Mucosa of stomach (tissue), 1 donor: ENCODE measurements around the gene PLXDC2.
A peak's percentile ranks its signal among the peaks of the same experiment; 100 is the strongest.

Experiments
- H3K27me3 ChIP-seq: one replicate; pipeline ENCODE4 v1.7.0; 2013; ENCODE audit warnings: mild to moderate bottlenecking, low read length; ENCODE audit not compliant: control insufficient read depth, insufficient read depth
- H3K36me3 ChIP-seq: one replicate; pipeline ENCODE4 v1.7.0; 2013; ENCODE audit warnings: low read length; ENCODE audit not compliant: control insufficient read depth, insufficient read depth
- H3K4me1 ChIP-seq: one replicate; pipeline ENCODE4 v1.7.0; 2013; ENCODE audit warnings: mild to moderate bottlenecking, low read length; ENCODE audit not compliant: control insufficient read depth, insufficient read depth
- H3K4me3 ChIP-seq: one replicate; pipeline ENCODE4 v1.7.0; 2013; ENCODE audit warnings: low read length
- H3K9ac ChIP-seq: one replicate; pipeline ENCODE4 v1.7.0; 2013; ENCODE audit warnings: mild to moderate bottlenecking, low read length, moderate library complexity
- H3K9me3 ChIP-seq: one replicate; pipeline ENCODE4 v1.7.0; 2013; ENCODE audit warnings: mild to moderate bottlenecking, low read length, moderate library complexity; ENCODE audit not compliant: control insufficient read depth
- donor health status: Pancreatic carcinoma.

Gene PLXDC2

GRCh38 chr10:19789607-19790006 lies 26.6 kb upstream of the PLXDC2 start:
- no peak overlapping the region for H3K9ac ChIP-seq
- no peak overlapping the region for H3K4me3 ChIP-seq
- H3K9me3 ChIP-seq = no peaks in the 10 kb centered on the region
- H3K27me3 ChIP-seq = no peaks in the 10 kb centered on the region
- H3K4me1 ChIP-seq = no peaks in the 10 kb centered on the region
- H3K36me3 ChIP-seq = no peaks in the 10 kb centered on the region

DNA sequence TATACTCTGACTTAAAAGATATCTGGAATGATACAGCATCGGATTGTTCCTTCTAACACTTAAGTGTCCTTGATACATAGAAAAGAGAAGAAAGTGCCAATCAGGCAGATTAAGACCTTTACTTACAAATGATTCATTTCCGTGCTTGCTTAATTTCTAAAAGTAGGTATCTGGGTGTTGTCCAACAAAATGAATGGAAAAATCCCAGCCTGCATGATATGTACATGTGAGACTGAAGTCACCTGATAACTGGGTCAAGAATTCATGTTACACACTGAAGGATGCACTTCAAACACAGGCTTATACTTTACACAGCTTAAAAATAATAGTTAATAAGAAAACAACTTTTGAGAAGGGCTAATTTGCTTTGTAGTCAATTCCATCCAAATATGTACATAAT lies 25.2 kb upstream of the PLXDC2 start:
- Histone ChIP-seq H3K27me3 (no peaks in the 10 kb centered on the region), H3K9me3 (no peaks in the 10 kb centered on the region), H3K36me3 (no peaks in the 10 kb centered on the region), H3K9ac (no peak overlapping the region), H3K4me3 (no peak overlapping the region), H3K4me1 (no peaks in the 10 kb centered on the region)

GRCh38 chr10:19795684-19796083 lies 20.5 kb upstream of the PLXDC2 start:
- no peak overlapping the region for H3K4me3 ChIP-seq
- H3K36me3 ChIP-seq = no peaks in the 10 kb centered on the region
- H3K27me3 ChIP-seq = no peaks in the 10 kb centered on the region
- H3K9me3 ChIP-seq = no peaks in the 10 kb centered on the region
- H3K4me1 ChIP-seq = no peaks in the 10 kb centered on the region
- H3K9ac ChIP-seq = no peak overlapping the region

- H3K4me3 ChIP-seq = no peak overlapping the region
- no peaks in the 10 kb centered on the region for H3K36me3 ChIP-seq
- H3K9me3 ChIP-seq = no peaks in the 10 kb centered on the region
- H3K9ac ChIP-seq = no peak overlapping the region
- no peaks in the 10 kb centered on the region for H3K27me3 ChIP-seq
- no peaks in the 10 kb centered on the region for H3K4me1 ChIP-seq
Measured at GRCh38 chr10:19800161-19800560, 16.1 kb upstream of the PLXDC2 start.

GRCh38 chr10:19801369-19801768 lies 14.9 kb upstream of the PLXDC2 start:
- Histone ChIP-seq H3K9me3 (no peaks in the 10 kb centered on the region), H3K9ac (no peak overlapping the region), H3K4me1 (no peaks in the 10 kb centered on the region), H3K4me3 (no peak overlapping the region), H3K27me3 (no peaks in the 10 kb centered on the region), H3K36me3 (no peaks in the 10 kb centered on the region)

- Histone ChIP-seq H3K4me1 (no peaks in the 10 kb centered on the region), H3K4me3 (no peak overlapping the region), H3K27me3 (no peaks in the 10 kb centered on the region), H3K9ac (no peak overlapping the region), H3K36me3 (no peaks in the 10 kb centered on the region), H3K9me3 (no peaks in the 10 kb centered on the region)
Measured at GRCh38 chr10:19803676-19804075, 12.6 kb upstream of the PLXDC2 start.

DNA sequence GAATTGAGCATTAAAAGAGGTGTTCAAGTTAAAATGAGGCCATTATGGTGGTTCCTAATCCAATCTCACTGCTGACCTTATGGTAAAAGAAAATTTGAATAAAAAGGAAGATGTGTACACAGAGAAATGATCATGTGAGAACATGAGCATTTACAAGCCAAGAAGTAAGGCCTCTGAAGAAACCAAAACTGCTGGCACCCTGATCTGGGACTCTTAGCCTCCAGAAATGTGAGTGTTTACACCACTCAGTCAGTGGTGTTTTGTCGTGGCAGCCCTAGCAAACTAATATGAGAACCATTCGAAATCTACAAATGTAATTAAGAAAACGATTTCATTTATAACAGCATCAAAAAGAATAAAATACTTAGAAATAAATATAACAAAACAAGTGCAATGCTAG lies 6.8 kb upstream of the PLXDC2 start:
- peaks cover 3% of the 10 kb centered on the region for H3K27me3 ChIP-seq
- no peak overlapping the region for H3K4me3 ChIP-seq
- no peaks in the 10 kb centered on the region for H3K9me3 ChIP-seq
- no peaks in the 10 kb centered on the region for H3K36me3 ChIP-seq
- H3K9ac ChIP-seq = no peak overlapping the region
- no peaks in the 10 kb centered on the region for H3K4me1 ChIP-seq

DNA sequence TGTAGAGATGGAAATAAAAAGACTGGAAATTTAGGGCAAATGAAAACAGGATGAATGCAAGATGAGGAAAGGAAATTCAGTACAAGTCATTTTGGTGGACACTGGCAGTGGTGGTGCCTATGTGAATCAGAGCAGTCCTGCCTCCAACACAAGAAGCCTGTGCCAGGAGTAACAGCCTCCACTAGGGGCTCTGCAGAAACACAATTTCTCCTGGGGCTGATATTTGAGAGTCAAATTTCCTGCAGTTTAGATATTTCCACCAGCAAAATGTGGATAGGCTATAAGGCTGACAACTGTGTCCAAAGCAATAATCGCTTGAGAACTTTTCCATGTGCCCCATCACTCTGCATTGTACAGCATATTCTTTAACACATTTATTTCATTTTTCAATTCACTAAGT lies 4.7 kb upstream of the PLXDC2 start:
- no peaks in the 10 kb centered on the region for H3K4me1 ChIP-seq
- no peak overlapping the region for H3K9ac ChIP-seq
- H3K36me3 ChIP-seq = no peaks in the 10 kb centered on the region
- H3K27me3 ChIP-seq = peaks cover 21% of the 10 kb centered on the region
- H3K4me3 ChIP-seq = no peak overlapping the region
- no peaks in the 10 kb centered on the region for H3K9me3 ChIP-seq

GRCh38 chr10:19812976-19813375 lies 3.3 kb upstream of the PLXDC2 start:
- no peaks in the 10 kb centered on the region for H3K9me3 ChIP-seq
- H3K4me1 ChIP-seq = no peaks in the 10 kb centered on the region
- no peak overlapping the region for H3K4me3 ChIP-seq
- H3K9ac ChIP-seq = no peak overlapping the region
- H3K36me3 ChIP-seq = no peaks in the 10 kb centered on the region
- peaks cover 36% of the 10 kb centered on the region for H3K27me3 ChIP-seq

DNA sequence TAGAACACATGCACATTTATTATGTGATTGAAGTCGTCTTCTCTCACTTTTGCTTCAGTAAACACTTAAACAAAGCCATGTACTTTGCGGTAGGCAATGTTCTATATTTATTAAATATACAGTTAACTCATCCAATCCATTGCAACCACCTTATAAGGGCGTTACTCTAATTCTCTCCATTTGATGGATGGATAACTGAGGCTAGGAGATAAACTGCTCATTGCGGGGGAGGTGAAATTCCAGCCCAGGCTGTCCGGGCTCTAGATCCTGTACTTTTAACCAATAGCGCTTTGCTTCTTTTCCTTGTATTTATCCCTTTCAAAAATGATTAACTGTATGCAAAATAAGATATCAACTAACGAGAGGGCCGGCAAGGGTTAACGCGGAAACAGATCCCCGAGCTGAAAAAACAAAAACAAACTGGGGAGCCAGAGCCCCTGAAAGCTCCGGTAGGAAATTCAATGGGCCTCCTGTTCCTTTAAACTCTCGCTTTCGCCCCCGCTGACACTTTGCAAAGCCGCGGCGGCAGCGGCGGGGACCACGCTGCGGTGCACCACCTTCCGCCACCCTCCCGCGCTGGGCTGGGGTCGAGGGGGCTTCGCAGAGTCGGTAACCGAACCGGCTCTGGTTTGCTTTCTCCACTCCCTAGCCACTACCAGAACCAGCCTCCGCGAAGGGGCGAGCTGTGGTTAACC lies 1.0 kb upstream of the PLXDC2 start:
- Histone ChIP-seq H3K4me1 (no peaks in the 10 kb centered on the region), H3K27me3 (peaks cover 42% of the 10 kb centered on the region), H3K9ac (peak overlapping the region; percentile 72), H3K9me3 (no peaks in the 10 kb centered on the region), H3K4me3 (peak overlapping the region; percentile 31), H3K36me3 (no peaks in the 10 kb centered on the region)

- no peaks in the 10 kb centered on the region for H3K9me3 ChIP-seq
- peak overlapping the region; percentile 72 for H3K9ac ChIP-seq
- H3K4me3 ChIP-seq = peak overlapping the region; percentile 31
- H3K27me3 ChIP-seq = peaks cover 42% of the 10 kb centered on the region
- H3K36me3 ChIP-seq = no peaks in the 10 kb centered on the region
- no peaks in the 10 kb centered on the region for H3K4me1 ChIP-seq
Measured at GRCh38 chr10:19815731-19816410, 361 bp upstream of the PLXDC2 start.

DNA sequence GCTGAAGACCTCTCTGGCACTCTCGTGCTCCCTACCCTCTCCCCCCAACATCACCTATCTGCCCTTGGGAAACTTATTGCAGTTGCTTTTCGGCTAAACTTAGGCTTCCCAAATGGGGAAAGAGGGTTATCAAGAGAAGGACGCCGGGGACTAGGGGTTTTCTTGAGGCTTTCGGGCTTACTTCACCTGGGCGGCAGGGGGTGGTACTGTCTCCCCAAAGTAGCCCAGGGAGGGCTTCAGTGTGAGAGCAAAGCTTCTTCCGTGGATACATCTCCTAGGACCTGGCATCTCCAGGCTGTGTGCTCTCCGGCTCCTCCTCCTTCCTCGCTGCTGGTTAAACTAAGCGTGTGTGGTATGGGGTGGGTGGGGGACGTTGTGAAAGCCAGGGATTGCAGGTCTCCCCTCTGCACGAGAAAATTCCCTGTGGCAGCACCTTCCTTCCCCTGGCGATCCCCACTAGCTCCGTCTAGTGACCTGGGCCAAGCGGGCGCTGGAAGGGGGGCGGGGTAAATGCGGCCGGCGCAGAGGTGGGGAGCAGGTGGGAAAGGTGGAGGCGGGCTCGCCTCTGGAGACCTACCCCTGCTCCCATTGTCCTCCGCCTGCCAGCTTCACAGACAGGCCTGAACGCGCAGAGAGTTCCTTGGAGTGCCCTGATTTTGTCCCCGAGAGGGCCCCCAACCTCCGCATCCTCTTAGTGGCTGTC lies 1.1 kb downstream of the PLXDC2 start:
- Histone ChIP-seq H3K36me3 (no peaks in the 10 kb centered on the region), H3K9me3 (no peaks in the 10 kb centered on the region), H3K27me3 (peaks cover 42% of the 10 kb centered on the region), H3K4me1 (no peaks in the 10 kb centered on the region), H3K4me3 (peak overlapping the region; percentile 20), H3K9ac (peak overlapping the region; percentile 72)
